Dermis blood vessel endothelial cell (primary cell): Measurements from ENCODE around the gene INO80D. TPM values are rescaled to one million over a fixed set of nuclear protein-coding genes. Genes with fewer than 3 reads are reported as not detected.
A peak's percentile ranks its signal among the peaks of the same experiment; 100 is the strongest.
"Not testable (repeated sequence)": the region's sequence is repeated elsewhere in the genome, so short reads cannot be mapped to it uniquely, and the experiment has no call there.

Source experiments
- DNase-seq: peaks from one replicate; pipeline ENCODE4 v3.0.0; 2010
- total RNA-seq: library from RNA; depleted of rRNA; stranded (reverse); fragments of >200 nt; gene quantifications from 2 replicates; pipeline ENCODE4 v1.2.3, GENCODE V29; 2014

The INO80D gene
- total RNA-seq, 1 donor from 2014 or later: 10.4 TPM

DNA sequence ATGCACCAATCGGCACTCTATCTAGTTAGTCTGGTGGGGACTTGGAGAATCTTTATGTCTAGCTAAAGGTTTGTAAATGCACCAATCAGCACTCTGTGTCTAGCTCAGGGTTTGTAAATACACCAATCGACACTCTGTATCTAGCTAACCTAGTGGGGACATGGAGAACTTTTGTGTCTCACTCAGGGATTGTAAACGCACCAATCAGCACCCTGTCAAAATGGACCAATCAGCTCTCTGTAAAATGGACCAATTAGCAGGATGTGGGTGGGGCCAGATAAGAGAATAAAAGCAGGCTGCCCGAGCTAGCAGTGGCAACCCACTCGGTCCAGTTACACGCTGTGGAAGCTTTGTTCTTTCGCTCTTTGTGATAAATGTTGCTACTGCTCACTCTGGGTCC, 108.3 kb downstream of the INO80D start:
- DNase-seq: not testable (repeated sequence)

DNA sequence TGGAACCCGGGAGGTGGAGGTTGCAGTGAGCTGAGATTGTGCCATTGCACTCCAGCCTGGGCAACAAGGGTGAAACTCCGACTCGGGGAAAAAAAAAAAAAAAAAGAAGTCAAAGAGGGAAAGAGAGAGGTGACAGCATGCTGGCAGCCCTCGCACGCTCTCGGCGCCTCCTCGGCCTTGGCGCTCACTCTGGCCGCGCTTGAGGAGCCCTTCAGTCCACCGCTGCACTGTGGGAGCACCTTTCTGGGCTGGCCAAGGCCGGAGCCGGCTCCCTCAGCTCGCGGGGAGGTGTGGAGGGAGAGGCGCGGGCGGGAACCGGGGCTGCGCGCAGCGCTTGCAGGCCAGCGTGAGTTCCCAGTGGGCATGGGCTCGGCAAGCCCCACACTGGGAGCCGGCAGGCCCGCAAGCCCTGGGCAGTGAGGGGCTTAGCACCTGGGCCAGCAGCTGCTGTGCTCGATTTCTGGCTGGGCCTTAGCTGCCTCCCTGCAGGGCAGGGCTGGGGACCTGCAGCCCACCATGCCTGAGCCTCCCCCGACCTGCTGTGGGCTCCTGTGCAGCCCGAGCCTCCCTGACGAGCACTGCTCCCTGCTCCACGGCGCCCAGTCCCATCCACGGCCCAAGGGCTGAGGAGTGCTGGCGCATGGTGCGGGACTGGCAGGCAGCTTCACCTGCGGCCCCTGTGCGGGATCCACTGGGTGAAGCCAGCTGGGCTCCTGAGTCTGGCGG, 108.9 kb downstream of the INO80D start:
- not testable (repeated sequence) for DNase-seq

DNA sequence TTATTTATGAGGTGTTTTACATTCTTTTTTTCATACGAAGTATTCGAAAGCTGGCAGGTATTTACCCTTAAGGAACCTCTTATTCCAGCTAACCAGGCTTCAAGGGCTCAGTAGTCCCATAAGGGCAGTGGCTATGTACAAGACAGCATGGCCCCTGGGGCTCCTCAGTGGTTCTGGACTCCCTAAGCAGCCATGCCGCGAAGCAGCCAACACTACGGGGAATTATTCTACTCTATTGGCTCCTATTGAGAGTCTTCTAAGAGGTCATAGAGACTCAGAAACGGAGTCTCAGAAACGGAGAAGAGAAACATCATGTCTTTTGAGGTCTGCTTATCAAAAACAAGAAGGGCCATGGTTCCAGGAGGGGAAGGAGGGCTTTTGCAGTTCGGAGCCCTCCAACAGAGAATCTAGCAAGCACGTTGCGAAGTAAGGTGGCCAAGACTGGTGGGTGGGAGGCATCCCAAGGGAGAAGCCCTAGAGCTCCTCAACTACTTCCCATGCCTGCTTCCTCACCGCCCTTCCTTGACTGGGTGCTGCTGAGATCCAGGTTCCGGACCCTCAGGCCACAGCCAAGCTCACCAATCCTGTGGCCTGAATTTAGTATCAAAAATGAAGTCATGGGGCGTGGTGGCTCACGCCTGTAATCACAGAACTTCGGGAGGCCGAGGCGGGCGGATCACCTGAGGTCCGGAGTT, 109.7 kb downstream of the INO80D start:
- no peak for DNase-seq

DNA sequence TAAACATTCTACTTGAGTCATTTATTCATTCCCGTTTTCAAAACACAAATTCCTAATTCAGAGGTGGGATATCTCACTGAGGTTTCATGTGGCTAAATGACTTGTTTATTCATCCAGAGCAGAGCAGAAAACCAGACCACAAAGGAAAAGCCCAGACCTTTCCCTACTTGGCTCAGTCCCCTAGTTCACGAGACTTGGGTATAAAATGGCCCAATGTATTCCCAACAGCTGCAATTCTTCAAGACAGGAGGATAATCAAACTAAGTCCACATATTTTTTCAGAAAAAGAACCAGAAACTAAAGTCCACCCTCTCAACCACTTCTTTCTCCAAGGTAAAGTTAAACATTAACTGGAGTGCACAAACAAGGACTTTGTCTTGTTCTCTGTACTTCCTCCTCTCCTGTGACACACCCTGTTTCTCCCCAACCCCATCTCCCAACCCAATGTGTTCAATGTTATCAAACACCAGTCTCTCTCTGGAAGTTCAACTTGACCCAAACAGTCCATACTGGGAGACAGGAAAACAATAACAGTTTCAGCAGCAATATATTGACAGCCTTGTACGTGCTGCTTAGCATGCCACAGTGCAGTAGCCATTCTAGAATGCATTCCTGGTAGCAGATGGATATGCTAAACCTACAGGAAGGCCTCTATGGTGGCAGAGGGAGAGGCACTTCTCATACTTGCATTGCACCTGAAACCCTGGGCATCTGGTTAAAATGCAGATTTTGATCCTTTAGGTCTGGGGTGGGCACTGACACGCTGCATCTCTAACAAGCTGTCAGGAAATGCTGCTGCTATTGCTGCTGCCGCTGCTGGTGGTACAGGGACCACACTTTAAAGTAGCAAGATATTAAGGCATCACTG, 110.7 kb downstream of the INO80D start:
- no peak for DNase-seq

DNA sequence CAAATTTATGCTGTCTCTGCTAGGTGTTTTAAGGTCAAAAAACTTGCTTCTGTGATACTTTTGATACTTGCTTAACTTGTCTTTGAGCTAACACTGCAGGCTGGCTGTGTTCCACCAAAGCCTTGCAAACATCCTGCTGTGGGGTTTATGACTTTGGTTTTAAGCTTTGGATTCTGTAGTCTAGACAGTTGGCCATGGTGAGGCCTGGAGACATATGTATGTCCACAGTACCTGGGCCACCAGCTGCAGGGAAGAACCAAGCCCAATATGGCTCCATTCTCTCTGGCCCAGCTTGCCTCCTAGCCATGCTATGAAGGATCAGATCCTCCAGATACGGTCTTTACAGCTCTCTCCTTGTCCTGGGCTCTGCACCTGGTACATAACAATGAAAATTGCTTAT, 113.9 kb downstream of the INO80D start:
- DNase-seq: no peak

DNA sequence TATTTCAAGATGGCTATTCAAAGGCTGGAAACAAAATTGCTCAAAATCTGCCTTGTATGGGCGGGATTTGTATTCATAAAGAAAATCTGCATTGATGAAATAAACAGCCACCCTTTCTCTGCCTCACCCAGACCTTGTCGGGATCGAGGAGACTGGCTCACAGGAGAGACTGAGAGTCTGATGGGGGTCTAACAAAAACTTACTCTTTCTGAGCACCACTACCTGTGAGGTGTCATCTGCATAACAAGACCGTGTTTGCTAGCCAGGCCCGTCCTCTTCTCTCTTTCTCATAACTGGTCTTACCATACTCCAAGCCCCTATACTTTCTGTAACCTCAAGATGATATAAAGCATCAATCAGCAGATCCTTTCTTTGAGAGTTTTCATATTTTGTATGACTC, 115.6 kb downstream of the INO80D start:
- DNase-seq: no peak

DNA sequence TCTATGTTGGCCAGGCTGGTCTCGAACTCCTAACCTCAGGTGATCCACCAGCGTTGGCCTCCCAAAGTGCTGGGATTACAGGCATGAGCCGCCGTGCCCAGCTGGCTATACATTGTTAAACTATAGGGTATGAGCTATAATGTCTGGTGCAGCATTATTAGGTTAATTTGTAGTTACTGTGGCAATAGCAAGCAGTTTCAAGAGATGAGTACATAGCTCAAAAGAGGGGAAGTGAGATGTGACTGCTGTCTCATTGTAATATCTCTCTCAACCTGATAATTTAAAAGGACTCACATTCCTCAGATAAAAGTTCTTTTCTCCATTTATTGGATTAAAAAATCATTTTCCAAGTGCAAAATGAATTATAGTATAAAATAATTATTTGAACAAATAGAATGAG, 116.4 kb downstream of the INO80D start:
- DNase-seq: no peak

DNA sequence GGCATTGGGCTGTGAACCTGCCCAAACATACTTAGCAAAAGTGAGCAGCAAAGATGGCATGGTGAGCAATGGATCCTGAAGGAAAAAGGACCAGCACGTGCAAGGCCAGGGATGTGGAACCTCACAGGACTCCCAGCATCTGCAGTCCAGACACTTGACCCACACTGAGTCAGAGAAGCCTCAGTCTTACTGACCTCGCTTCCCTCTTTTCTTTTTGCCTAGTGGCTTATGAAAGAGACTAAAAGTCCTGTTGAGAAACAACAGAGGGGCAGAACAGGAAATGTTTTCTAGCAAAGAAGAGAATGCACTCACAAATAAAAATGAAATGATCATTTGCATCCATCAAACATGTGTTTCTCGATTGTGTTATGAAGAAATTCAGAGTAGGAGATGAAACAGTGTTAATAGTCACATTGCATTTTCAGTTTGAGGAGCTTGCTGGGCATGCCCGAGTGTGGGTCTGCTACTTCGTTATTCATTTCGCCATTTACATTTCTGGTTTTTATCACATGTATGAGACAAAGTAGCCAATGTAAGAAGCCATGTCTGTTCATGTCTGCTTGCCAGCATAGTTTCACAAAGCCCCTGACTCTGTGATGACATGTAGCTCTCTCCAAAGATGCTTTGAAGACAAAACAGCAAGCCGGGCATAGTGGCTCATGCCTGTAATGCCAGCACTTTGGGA, 118.4 kb downstream of the INO80D start:
- DNase-seq: peak; percentile 29

DNA sequence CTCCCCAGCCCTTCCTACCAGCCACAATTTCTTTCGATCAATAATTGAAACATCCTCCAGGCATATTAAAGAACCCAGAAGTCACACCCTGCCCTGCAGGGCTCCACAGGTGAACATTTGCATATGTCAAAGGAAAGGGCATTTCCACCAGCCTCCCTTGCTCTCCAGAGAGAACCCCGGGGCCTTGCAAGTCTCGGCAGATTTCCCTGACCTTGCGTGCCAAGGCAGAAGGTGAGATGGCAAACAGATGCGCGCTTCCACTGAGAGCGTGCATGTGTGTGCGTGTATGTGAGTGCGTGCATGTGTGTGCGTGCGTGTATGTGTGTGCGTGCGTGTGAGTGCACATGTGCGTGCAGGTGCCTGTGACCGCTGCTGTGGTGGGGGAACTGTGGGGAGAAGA, 120.3 kb downstream of the INO80D start:
- DNase-seq: no peak

DNA sequence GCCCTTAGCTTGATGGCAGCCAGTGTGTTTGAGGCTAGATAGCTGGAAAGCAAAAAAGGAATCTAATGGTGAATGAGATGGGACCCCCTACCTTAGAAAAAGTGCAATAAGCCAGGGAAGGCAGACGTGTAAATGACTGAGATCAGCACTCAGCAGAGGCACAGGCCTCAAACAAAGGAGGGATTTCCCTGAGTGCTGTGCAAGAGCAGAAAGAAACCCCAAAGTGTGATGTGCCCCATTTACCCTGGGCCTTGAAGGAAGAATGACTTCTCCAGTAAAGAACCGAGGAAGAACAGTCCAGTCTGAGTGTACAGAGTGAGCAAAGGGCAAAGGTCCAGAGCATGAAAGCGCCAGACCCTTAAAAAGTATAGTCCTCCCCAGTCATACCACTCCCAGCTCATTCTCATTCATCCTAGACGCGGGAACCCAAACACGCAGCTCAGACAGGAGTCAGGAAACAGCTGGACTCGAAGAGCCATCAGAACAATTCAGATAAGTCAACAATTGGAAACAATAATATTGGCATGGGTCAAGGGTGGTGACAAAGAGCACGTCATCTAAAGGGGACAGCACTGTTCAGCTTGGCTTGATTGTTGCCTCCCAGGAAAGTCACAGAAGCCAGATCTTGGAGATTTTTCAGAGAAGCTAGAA, 121.7 kb downstream of the INO80D start:
- DNase-seq: peak; percentile 93

DNA sequence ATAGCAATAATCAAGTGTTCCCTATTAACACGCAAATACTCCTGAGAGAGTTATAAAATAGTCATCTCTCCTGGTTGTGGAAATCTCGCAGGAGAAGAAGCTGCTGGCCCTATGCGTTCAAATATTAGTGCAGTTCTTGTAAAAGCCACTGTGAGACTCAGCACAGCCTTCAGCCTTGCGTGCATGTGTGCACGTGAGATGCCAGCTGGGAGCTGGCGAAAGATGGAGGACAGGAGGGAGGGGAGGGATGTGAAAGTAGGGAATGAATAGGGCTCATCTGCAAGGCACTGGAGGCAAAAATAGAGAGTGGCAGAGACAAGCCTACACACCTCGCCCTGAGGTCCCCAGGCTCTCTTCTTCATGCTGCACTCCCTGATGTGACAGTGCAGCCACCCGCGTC, 126.5 kb downstream of the INO80D start:
- DNase-seq: no peak

DNA sequence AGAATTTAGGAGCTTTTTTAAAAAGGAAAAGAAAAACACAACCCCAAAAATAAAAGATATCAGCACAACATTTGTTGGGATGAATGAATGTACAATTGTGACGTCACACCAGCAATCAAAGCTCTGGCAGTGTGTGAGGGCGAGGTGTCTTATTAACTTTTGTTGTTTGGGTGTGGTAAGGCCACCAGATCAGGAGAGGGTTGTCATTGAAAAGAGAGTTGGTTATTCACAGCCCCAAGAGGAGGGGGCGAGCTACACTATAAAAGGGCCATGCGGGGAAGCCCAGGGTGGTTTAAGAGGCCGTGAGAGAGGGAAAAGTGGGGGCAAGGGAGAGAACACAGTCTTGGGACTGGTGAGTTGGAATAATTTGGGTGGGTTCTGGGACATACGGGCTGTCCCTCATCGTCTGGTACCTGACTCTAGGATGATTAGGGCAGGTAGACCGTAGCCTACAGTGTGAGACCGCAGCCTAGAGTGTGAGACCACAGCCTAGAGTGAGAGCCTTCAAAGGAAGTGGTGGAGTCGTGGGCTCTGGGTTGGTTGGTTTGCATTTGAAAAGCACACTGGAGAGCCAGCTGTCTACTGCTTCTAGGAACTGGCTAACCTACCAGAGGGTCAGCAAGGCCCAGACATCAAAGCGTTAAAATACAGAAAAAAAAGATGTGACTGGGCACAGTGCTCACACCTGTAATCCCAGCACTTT, 128.4 kb downstream of the INO80D start:
- DNase-seq: no peak

DNA sequence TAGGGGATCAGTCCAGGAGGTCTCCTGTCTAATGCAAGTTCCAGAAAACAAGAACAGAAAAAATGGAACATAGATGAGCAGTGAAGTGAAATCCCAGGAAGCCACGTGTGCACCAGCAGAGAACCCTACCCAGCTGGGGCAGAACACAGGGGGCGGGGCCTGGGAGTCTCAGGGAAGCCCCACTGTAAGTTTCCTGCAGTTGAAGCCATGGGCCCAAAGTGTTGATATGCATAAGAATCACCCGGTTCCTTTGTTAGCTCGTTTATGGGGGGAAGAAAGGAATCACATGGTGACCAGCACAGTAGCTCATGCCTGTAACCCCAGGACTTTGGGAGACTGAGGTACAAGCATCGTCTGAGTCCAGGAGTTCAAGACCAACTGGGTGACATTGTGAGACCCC, 131.3 kb downstream of the INO80D start:
- no peak for DNase-seq

DNA sequence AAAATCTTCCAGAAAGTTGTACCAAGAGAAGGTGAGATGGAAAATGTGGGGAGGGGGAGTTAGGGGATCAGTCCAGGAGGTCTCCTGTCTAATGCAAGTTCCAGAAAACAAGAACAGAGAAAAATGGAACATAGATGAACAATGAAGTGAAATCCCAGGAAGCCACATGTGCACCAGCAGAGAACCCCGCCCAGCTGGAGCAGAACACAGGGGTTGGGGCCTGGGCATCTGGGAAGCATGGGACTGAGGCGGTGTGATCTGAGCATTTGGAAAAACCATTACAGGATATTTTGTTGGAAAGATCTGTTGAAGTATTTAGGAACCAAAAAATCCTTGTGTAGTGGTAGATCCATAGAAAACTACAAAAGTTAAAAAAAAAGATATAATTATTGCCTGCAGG, 133.7 kb downstream of the INO80D start:
- no peak for DNase-seq

DNA sequence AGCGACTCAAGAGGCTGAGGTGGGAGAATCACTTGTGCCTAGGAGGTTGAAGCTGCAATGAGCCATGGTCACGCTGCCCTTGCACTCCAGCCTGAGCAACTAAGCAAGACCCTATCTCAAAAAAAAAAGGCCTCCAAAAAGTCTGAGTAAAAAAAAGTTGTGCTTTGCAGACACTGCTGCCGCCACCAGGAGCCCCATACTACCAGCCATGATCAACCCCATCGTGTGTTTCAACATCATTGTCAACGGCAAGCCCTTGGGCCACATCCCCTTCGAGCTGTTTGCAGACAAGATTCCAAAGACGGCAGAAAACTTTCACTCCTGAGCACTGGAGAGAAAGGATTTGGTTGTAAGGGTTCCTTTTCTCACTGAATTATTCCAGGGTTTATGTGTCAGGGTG, 137.1 kb downstream of the INO80D start:
- no peak for DNase-seq

DNA sequence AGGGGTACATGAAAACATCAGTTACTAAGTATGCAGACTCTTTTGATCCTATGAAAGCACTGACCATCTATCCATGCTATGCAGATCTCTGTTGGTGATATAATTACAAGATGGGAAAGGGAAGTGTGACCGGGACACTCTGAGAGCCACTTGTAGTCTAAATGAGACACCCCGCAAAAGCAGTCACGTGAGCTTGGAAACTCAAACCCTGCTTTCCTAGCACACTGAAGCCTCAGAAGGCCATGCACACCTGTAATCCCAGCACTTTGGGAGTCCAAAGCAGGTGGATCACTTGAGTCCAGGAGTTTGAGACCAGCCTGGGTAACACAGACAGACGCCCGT, 137.5 kb downstream of the INO80D start:
- no peak for DNase-seq

DNA sequence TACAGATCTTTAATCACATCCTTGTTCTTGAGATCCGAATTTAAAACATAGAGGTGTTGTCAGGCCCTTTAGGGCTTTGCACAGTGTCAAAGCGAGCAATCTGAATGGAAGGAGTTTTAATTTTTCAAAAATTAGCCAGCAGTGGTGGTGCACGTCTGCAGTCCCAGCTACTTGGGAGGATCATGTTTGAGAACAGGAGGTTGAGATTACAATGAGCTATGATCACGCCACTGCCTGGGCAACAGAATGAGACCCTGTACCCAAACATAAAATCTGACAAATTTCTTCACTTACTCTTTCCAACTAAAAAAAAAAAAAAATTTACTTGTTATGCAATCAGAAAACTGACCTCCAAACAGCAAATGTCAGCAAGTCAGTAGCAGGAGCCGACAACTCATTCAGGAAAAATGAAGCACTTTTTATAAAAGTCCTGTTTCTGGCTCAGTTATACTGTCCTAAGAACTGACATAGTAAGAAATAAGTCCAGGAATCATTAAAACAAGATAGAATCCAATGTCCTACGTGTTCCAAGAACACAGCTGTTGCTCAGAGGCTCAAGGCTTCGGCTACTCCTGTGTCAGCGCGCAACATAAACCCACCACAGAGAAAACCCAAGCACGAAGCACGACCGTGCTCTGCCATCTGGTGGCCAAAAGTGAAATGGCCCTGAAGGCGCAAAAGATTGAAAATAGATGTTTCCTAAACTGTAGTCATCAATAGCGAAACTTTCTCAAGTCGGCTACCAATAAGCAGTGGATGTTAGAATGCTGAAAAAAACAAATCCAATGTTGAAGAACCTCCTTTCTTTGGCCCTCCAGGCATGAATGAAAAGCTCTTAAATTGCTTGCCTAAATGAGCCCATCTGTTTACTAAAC, 138.1 kb downstream of the INO80D start:
- DNase-seq: peak; percentile 83

DNA sequence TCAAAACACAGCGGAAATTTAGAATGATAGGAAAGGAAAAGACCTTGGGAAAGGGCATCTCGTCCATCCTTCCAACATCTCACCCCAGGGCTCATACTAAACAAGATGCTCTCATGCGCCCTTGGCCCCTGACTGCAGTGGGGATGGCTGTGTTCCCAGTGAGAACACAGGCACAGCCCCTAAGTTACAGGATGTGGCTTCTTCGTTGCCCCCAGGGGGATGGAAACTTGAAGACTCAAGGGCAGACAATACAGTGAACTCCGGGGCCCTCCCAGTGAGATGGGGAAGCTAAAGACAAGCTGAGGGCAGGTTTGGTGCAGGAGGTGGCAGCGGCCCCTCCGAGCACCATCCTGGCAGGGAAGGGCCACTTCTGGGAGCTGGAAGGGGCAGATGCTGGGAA, 139.7 kb downstream of the INO80D start:
- DNase-seq: no peak
